Osteocyte (in vitro differentiated cells): ENCODE measurements around the gene ANKRD60. TPM values are rescaled to one million over a fixed set of nuclear protein-coding genes. Genes with fewer than 3 reads are reported as not detected.

Source experiments
- DNase-seq: peaks from one replicate; pipeline ENCODE4 v3.0.0; 2021; ENCODE audit warnings: mixed read lengths; ENCODE audit not compliant: unreplicated experiment; ENCODE audit errors: extremely low spot score
- H3K27ac Mint-ChIP-seq: one replicate; pipeline ENCODE4 v1.8.0; 2021; ENCODE audit warnings: mild to moderate bottlenecking, mixed read lengths; ENCODE audit not compliant: unreplicated experiment
- H3K27me3 Mint-ChIP-seq: one replicate; pipeline ENCODE4 v1.8.0; 2021; ENCODE audit warnings: mixed read lengths; ENCODE audit not compliant: unreplicated experiment
- H3K36me3 Mint-ChIP-seq: one replicate; pipeline ENCODE4 v1.8.0; 2021; ENCODE audit warnings: mixed read lengths; ENCODE audit not compliant: unreplicated experiment
- H3K4me1 Mint-ChIP-seq: one replicate; pipeline ENCODE4 v1.8.0; 2021; ENCODE audit warnings: mixed read lengths; ENCODE audit not compliant: unreplicated experiment
- H3K4me3 Mint-ChIP-seq: one replicate; pipeline ENCODE4 v1.8.0; 2021; ENCODE audit warnings: mild to moderate bottlenecking, moderate library complexity, mixed read lengths; ENCODE audit not compliant: unreplicated experiment
- H3K9me3 Mint-ChIP-seq: one replicate; pipeline ENCODE4 v1.8.0; 2021; ENCODE audit warnings: mixed read lengths; ENCODE audit not compliant: unreplicated experiment
- total RNA-seq: library from RNA; stranded (reverse); gene quantifications from 2 replicates; pipeline ENCODE4 v1.2.1, GENCODE V29; 2021
- TF ChIP-seq, protein P1 (sequence below): fragments of 200-600 bp; sonication (generic); IDR thresholded peaks from 2 replicates; pipeline ENCODE4 v1.5.0; 2021; ENCODE audit warnings: antibody characterized with exemption, mild to moderate bottlenecking, moderate library complexity

The ANKRD60 gene
- total RNA-seq, 1 donor from 2014 or later, result not detected

DNA sequence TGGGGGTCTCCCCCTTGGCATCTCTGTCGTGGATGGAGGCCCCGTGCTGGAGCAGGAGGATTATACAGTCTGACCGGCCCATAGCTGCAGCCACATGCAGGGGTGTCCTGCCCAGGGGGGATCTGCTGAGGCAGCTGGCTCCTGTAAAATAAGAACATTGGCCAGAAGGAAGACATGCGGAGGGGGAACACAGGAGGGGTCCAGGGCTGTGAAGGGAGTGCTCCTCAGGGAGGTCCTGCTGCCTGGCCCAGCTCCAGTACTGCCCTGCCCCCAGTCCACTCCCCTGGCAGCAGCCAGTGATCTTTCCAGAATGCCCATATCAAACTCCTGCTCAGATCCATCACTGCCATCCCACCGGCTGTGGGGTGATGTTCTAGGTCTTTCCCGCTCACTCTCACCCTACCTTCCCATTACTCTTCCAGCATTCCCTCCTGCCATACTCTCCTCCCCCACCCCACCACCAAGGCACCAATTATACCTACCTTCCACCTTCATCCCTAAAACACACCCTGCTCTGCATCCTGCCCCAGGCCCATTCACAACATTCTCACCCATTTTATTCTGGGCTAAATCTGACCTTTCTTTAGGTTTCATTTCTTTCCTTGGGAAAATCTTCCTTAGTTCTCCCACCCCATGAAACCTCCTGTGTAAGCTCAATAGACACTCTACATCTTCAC, 9.7 kb downstream of the ANKRD60 start:
- H3K36me3 Mint-ChIP-seq, result peaks cover 2% of the 10 kb centered on the region
- no peak overlapping the region for H3K27ac Mint-ChIP-seq
- H3K9me3 Mint-ChIP-seq, result peaks cover 14% of the 10 kb centered on the region
- no peak for DNase-seq
- H3K4me1 Mint-ChIP-seq, result no peaks in the 10 kb centered on the region
- peaks cover 75% of the 10 kb centered on the region for H3K27me3 Mint-ChIP-seq
- H3K4me3 Mint-ChIP-seq, result no peak overlapping the region
- TF ChIP-seq, protein P1, sequence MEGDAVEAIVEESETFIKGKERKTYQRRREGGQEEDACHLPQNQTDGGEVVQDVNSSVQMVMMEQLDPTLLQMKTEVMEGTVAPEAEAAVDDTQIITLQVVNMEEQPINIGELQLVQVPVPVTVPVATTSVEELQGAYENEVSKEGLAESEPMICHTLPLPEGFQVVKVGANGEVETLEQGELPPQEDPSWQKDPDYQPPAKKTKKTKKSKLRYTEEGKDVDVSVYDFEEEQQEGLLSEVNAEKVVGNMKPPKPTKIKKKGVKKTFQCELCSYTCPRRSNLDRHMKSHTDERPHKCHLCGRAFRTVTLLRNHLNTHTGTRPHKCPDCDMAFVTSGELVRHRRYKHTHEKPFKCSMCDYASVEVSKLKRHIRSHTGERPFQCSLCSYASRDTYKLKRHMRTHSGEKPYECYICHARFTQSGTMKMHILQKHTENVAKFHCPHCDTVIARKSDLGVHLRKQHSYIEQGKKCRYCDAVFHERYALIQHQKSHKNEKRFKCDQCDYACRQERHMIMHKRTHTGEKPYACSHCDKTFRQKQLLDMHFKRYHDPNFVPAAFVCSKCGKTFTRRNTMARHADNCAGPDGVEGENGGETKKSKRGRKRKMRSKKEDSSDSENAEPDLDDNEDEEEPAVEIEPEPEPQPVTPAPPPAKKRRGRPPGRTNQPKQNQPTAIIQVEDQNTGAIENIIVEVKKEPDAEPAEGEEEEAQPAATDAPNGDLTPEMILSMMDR, result no peak

DNA sequence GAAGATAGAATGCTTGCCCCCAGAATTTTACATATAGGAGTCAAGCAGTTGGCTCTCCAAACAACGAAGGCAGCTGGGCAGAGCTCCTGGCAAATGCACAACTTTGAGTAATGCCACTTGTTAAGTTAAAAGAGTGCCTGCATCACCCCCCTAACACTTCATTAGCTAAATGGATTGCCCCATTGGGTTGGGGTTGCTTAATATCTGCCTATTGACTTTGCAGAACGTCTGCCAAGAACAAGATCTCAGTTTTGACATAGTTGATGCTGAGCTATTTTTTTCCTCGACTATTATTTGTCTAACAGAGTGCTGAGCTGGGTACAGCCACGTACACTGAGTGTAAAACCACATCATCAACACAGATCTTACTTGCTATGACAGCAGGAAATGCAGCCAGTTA, 12.1 kb downstream of the ANKRD60 start:
- Mint-ChIP-seq H3K27ac (no peak overlapping the region), H3K36me3 (peaks cover 2% of the 10 kb centered on the region), H3K4me1 (peaks cover 5% of the 10 kb centered on the region), H3K4me3 (no peak overlapping the region), H3K27me3 (peaks cover 71% of the 10 kb centered on the region), H3K9me3 (peaks cover 14% of the 10 kb centered on the region)
- DNase-seq, result no peak
- TF ChIP-seq, protein P1, result no peak

DNA sequence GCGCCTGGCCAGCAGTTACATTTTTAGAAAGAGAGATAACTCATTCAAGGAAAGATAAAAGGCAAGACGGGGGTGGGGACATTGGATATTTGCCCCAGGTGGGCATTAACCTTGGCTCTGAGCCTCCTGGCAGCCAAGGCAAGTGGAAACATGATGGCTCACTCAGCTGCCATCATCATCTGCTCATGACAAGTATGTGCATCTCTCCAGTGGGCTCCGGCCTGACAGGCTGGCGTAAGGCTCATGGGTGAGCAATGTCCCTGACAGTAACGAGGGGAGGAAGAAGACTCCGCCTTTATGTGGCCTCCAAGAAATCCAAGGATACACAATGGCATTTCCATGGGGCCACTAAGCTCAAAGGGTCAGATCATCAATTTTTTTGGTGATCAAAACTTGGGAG, 13.3 kb downstream of the ANKRD60 start:
- Mint-ChIP-seq H3K27me3 (peaks cover 70% of the 10 kb centered on the region), H3K4me3 (no peak overlapping the region), H3K9me3 (peaks cover 14% of the 10 kb centered on the region), H3K36me3 (peaks cover 2% of the 10 kb centered on the region), H3K27ac (no peak overlapping the region), H3K4me1 (peaks cover 5% of the 10 kb centered on the region)
- DNase-seq, result no peak
- TF ChIP-seq, protein P1, result no peak

DNA sequence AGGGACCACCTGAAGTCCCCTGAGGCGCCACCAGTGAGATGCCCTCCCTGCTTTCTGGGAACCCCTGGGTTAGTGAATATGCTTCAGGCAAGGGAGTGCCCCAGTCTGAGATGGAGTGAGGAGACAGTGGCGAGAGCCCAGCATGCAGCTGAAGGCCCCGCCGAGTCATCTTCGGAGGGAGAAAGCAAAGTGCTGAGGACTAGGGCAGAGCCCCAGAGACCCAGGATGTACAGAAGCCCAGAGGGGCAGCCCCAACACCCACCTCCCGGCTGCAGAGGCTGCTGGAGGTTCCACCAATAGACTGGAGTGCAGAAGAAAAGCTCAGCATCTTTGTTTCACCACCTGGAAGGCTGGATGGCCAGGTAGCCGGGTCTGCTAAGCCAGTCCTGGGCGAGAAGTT, 14.1 kb downstream of the ANKRD60 start:
- Mint-ChIP-seq H3K9me3 (peaks cover 9% of the 10 kb centered on the region), H3K4me1 (peaks cover 9% of the 10 kb centered on the region), H3K27ac (no peak overlapping the region), H3K27me3 (peaks cover 62% of the 10 kb centered on the region), H3K4me3 (no peak overlapping the region), H3K36me3 (peaks cover 2% of the 10 kb centered on the region)
- DNase-seq, result no peak
- TF ChIP-seq, protein P1, result no peak

DNA sequence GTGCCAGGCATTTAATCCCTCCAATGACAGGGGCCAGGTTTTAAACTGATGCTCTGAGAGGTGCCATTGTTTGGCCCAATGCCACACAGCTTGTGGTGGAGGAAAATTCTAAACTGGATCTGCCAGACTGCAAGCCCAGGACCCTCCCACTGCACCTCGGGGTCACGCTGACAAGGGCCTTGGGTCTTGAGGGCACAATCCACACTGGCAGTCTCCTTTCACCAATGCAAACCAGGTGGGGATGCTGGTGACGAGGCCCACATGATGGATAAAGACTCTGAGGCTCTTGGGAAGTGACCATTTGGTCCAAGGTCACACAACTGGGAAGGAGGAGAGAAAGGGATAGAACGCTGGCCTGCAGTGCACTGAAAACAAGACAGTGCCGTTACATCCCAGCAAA, 14.7 kb downstream of the ANKRD60 start:
- H3K27ac Mint-ChIP-seq, result no peak overlapping the region
- peaks cover 56% of the 10 kb centered on the region for H3K27me3 Mint-ChIP-seq
- peaks cover 2% of the 10 kb centered on the region for H3K36me3 Mint-ChIP-seq
- no peak for DNase-seq
- peaks cover 9% of the 10 kb centered on the region for H3K4me1 Mint-ChIP-seq
- peaks cover 3% of the 10 kb centered on the region for H3K9me3 Mint-ChIP-seq
- TF ChIP-seq, protein P1, result no peak
- H3K4me3 Mint-ChIP-seq, result no peak overlapping the region
